ENCODE results near the gene HCRTR1.

Gene HCRTR1

GRCh38 chr1:31667065-31667785 lies 49.7 kb downstream of the HCRTR1 start:
- no peak for DNase-seq (ENCODE audit: low read depth in 3 of 3)

GRCh38 chr1:31668303-31668883 lies 50.9 kb downstream of the HCRTR1 start:
- no peak for DNase-seq (ENCODE audit: low read depth in 3 of 3)

GRCh38 chr1:31669433-31669785 lies 51.9 kb downstream of the HCRTR1 start:
- no peak for DNase-seq (ENCODE audit: low read depth in 3 of 3)

GRCh38 chr1:31669786-31670592 lies 52.5 kb downstream of the HCRTR1 start:
- DNase-seq (ENCODE audit: low read depth in 3 of 3), result no peak

GRCh38 chr1:31670593-31670964 lies 53.1 kb downstream of the HCRTR1 start:
- DNase-seq (ENCODE audit: low read depth in 3 of 3), result no peak

GRCh38 chr1:31671147-31671546 lies 53.7 kb downstream of the HCRTR1 start:
- no peak for DNase-seq (ENCODE audit: low read depth in 3 of 3)

GRCh38 chr1:31671561-31672201 lies 54.2 kb downstream of the HCRTR1 start:
- no peak for DNase-seq (ENCODE audit: low read depth in 3 of 3)

- DNase-seq (ENCODE audit: low read depth in 3 of 3), result no peak
Measured at GRCh38 chr1:31672986-31673385, 55.5 kb downstream of the HCRTR1 start.

GRCh38 chr1:31673433-31673832 lies 55.9 kb downstream of the HCRTR1 start:
- DNase-seq (ENCODE audit: low read depth in 3 of 3), result no peak

GRCh38 chr1:31674626-31675025 lies 57.1 kb downstream of the HCRTR1 start:
- no peak for DNase-seq (ENCODE audit: low read depth in 3 of 3)

- no peak for DNase-seq (ENCODE audit: low read depth in 3 of 3)
Measured at GRCh38 chr1:31675161-31675560, 57.7 kb downstream of the HCRTR1 start.

GRCh38 chr1:31675756-31676155 lies 58.3 kb downstream of the HCRTR1 start:
- DNase-seq (ENCODE audit: low read depth in 3 of 3), result no peak
